Activated CD8-positive, alpha-beta memory T cell treated with anti-CD3 and anti-CD28 coated beads, Interleukin-2, amount 50 U/mL, for 4 hours (primary cell): ENCODE data around the gene TAPBP.
A peak's percentile ranks its signal among the peaks of the same experiment; 100 is the strongest.

Source experiments
- DNase-seq: peaks from one replicate; pipeline ENCODE4 v3.0.0-alpha.2; 2020

TAPBP gene

DNA sequence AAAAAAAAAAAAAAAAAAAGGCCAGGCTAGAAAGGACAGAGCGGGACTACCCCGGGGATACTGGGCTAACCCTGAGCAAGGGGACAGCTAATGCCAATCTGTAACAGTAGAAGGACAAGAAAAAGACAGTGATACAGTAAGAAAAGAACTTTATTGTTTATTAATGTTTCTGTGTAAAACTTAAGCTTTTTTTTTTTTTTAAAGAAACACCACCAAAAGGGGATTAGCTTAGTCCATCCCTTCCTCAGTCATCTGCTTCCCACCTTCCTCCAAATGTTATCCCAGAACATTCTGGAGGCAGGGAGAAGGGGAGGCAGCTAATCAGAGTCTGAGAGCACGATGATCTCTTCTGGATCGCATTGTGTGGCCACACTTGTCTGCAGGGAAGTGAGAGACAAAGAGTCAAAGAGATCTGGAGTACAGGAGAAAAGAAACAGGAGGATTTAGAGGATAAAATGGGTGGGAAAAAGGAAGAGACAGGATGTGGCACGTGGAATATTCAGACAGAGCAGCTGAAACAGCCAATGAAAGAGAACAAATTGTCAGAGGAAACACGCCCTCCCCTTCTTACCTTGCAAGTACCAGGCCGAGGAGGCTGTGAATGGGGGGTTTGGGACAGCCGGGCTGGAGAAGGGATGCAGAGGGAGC is 4.7 kb upstream of the TAPBP start:
- no peak for DNase-seq

DNA sequence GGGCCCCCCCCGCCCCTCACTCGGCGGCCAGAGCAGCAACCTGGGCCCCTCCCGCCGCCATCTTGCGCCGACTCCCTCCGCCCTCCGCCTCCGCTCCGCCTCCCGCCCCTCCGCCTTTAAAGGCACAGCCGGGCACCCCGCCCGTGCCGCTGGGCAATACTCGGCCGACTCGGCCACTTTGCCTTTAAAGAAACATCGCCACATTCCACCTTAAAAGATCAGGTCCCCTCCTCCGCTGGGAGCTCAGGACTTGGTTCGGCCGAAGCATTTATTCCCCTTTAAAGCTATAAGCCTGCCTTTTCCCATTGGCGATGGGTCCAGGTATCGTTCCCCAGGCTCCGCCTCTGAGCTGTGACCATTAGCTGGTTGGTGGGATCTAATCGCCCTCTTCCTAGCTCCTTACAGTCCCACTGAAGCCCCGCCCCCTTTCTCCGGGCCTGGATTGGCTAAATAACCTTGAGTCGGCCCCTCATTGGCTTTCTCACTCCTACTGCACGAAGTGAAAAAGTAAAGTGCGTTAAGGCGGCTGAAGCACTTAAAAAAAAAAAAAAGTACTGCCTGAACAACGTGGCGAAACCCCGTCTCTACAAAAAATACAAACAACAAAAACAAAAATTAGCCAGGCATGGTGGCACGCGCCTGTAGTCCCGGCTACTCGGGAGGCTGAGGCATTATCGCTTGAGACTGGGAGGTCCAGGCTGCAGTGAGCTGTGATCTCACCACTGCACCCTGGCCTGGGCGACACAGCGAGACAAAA is 4.0 kb upstream of the TAPBP start, which contains the start of gene ZBTB22:
TSS of gene ZBTB22 (minus strand) at position 76 of the 757 bp plus-strand sequence. CDS start 828 bp downstream, outside the sequence.
- peak; percentile 93 for DNase-seq

DNA sequence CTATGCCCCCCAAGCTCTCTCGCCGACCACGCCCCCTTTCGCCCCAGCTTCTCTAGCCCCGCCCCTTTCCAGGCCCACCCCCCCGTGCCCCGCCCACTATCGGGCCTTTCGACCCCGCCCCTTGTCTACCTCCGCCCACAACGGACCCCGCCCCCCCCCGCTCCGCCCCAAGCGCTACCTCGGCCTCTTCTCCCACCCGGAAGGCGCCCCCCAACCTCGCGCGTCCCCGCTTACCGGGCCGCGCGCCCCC is 3.5 kb upstream of the TAPBP start:
- DNase-seq, result no peak

DNA sequence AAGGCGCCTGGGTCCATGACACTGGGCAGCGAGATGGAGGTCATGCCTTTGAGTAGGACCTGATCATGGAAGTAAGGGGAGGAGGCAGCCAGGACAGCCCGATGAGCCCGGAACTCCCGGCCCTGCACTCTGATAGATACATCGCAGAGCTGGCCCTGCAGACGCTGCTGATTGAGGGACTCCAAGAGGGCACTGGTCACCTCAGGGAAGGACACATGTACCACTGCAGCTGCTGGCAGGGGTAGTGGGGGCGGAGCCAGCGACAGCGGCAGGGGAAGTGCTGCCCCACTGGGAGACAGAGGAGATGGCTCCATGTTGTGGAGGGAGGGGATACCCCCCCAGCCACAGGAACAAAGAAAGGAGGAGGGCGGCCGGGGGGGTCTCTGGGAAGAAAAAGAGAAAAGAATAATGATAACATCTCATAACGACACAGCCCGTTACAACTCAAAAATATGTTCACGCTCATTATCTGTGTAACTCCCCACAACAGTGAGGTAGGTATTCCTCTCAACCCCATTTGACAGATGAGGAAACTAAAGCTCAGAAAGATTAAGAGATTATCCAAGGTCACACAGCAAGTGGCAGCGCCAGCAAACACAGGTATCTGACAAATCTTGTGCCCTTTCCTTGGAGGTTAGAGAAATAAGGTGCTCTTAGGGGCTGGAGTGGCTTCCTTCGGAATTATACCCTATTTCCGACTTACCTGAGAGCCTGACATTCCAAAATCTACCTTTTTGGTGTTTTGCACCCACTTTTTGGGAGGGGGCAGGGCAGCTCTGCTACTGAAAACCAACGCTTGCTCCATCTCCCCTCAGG is 2.9 kb upstream of the TAPBP start:
- DNase-seq, result no peak

DNA sequence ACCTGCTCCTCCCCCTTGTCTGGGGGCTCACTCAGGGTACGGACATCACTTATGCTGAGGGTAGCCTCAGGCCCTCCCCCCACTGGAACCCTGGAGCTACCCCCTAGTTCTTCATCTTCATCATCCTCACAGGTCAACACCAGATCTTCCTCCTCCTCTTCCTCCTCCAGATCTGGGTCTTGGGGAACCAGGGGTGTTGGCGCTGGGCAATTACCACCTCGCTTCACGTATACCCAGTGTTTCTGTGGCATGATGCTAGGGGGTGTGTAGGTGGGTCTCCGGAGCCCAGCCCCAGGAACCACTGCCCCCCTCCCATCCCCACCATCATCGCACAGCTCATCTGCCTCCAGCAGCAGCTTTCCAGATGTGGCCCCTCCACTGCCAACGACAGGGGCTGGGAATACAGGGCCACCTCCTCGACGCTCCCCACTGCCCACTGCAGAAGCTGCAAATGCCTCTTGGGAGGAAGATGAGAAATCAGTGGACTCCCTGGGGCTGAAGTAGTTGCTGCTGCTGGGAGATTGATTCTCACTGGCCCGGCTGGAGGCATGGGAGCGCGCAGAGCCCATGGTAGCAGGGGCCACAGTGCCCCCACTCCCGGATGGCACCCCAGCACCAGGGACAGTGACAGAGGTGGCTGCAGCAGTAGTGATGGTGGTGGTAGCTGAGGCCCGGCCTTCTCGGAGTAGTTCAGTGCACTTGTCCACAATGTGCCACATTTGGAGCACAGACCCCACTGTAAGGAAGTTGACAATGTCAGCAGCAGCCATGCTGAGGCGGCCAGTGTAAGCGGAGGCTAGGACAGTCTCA is 2.1 kb upstream of the TAPBP start:
- no peak for DNase-seq

DNA sequence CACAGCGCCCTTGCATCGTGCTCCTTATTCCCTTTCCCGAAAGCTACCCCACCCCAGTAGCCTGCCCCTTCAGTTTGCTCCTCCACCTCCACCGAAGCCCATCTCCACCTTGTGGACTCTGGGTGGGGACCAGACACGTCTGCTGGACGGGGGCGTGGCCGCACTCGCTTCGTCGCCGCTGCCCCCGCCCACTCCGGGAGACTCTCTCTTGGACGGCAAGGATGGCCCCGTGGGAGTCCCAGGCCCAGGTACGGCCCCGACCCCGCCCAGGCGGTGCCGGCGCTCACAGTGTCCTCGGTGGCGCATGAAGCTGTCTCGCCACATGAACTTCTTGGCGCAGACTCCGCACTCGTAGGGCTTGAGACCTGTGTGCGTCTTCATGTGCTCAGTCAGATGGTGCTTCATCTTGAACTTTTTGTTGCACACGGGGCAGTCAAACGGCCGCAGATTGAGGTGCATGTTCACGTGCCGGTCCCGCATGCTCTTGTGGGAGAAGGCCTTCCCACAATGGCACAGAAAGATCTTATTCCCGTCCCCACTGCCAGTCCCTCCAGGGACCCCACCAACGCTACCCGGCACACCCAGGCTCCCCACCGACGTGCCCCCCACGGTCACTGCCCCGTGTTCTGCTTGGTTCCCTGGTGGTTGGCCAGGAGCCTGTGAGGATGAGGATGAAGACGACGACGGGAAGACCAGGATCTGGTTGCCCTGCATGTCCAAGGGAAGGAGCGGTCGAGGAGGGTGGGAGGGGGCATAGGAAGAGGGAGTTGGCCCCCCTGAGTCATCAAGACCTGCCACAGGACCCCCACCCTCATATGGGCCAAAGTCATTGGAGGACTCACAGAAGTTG is 1.3 kb upstream of the TAPBP start:
- DNase-seq, result peak; percentile 29

DNA sequence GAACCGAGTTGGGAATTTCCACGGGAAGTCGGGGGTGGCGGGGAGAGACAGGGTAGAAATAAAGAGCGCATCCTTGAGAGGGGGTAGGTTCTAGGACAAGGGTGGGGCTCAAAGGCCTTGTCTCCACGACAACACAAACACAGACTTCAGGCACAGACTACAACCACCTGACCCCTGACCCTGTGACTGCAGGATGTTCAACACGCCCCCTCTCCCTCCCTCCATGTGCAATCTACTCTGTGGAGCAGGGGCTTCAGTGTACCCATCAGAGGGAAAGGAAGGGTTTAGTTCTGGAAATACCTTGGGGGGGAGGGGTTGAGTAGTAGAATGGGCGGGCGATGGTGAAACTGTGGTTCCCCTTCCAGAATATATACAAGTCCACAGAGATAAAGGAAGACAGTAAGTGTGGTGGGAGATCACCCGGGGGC is 651 bp upstream of the TAPBP start:
- peak; percentile 57 for DNase-seq

DNA sequence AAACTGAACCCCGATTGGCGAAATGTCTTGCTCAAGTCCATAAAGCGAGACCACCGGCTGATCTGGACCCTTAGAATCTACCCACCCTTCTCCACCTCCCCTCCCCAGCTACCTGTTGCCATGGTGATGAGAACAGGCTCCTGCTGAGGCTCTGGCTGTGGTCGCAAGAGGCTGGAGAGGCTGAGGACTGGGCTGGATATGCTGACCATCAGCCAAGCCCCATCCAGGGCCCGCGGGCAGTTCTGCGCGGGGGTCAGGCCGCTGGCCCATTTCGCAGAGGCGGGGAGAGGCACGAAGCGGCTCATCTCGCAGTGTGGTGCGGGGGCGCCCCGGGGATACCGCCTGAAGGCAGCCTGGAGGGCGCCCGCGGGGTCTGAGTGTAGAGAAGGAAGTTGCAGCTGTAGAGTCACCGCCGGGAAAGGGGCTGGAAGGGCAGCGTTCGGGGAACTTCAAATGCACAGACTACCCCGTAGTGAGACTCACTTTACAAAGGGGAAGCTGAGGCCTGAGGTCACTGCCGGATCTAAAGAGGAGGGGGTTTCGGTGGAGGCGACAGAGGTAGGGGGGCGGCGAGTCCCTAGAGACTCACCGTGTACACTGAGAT is 671 bp downstream of the TAPBP start:
- peak; percentile 64 for DNase-seq

DNA sequence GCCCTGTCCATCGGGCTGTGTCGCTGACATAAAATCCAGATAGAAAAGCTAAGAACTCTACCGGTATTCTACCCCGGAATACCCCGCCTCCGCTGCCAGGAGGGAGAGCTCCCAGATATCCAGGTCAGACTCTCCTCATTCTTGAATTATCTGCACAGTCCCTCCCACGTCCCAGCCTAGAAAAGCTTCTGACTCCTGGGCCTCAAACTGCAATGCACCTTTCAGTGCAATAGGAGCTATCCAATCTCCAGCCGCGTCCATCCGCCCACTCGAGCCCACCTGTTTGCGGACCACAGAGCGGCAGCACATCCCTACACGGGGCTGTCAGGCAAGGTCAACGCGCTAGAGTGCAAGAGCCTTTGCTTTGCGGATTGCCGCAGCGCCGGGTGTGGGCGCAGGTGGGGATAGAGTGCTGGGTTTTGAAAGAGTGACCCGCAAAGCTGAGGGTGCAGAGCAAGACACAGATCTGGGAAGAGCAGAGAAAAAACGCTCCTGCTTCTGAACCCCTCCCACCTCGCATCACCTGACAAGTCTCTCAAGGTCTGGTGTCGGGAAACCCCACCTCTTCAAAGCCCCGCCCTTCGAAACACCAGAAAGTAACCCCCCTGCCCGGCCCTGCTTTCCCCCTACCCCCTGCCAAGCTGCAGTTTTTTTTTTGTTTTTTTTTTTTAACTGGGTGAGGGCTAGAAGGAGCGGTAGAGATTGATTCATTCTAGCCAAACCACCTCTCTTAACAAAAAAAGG is 1.3 kb downstream of the TAPBP start:
- DNase-seq, result peak; percentile 81

DNA sequence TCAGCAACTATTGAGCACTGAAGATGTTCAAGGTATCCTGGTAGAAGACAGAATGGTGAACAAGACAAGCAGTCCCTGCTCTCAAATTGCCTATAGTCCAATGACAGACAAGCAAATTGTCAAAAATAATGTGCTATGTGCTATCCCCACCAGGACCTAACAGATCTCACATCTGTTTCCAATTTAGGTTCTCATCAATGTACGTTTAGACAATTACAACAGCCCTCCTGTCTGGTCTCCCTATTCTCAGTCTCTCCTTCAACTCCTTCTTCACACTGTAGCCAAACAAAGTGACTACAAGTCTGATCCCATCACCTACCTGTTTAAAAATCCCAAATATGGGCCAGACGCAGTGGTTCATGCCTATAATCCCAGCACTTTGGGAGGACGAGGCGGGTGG is 7.5 kb downstream of the TAPBP start:
- DNase-seq, result no peak

DNA sequence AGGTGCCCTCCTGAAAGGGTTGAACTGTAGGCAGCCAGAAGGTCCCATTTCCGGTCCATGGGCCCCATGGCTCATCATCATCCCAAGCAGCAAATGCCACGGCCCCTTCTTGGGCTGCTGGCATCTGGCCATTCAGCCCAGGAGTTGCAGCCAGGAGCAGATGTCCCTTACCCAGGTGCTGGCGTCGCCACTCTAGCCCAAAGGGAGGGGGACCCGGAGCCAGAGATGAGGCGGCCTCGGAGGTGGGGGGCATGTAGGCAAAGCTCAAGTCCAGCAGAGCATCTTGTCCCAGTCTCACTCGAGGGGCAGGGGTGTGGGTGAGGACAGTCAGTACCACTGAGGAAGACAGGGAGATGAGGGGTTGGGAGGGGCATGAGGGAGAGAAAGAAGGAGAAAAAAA is 8.8 kb downstream of the TAPBP start:
- DNase-seq, result no peak

DNA sequence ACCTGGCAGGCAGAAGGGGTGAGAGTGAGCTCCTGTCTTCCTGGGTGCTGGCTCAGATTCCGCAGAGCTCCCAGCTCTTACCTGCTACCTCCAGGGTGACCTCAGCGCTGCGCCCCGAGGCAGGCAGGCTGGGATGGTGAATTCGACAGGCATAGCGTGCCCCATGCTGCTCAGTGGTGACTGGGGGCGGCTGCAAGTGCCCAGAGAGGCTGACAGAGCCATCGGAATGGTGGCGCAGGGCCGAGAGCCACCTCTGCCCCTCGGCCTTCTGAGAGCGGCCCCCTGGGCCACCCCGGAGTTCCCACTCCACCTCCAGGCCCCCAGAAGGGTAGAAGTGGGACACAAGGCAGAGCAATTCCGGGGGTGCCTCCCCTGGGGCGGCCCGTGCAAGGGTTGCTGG is 9.7 kb downstream of the TAPBP start:
- DNase-seq, result no peak

DNA sequence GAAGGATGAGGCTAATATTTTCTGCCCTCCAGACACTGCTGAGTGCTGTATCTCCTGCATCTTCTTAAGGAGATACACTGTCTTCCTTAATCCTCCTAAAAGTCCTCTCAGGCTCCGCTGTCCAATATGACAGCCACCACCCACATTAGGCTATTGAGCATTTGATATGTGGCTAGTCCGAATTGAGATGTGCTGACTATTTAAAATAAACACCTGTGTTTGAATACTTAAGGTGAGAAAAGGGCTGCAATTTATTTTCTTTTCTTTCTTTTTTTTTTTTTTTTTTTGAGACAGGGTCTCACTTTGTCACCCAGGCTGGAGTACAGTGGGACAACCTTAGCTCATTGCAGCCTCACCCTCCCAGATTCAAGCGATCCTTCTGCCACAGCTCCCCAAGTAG is 12.0 kb downstream of the TAPBP start:
- DNase-seq, result no peak

DNA sequence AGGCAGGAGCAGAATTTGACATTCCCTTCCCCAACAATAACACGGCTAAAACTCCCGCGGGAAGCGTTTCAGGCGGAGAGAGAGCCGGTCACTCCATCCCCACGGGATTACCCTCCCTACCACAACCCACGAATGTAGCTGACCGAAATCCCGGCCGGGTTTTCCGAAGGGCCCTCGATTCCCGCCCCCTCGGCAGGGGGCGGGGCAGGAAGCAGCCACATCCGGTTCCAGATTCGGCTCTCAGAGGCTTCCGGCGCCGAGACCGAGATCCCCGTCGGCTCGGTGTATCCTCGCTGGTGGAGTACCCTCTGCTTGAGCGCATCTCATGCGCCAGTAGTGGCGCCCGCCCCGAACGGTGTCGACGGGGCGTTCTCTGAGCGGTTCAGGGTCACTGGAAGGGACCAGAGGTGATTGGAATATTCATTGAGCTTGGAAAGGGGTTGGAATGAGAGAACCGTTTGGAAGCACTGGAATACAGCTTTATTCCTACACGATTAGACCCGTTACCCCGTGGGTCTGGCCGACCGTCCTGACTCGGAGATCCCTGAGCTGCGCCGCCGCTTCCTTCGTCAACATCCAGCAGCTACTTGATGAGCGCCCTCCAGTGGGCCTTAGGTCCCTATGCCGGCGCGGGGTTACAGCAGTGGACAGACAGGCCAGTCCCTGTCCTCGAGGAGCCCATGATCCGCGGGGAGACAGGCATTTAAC is 14.5 kb downstream of the TAPBP start:
- peak; percentile 91 for DNase-seq

DNA sequence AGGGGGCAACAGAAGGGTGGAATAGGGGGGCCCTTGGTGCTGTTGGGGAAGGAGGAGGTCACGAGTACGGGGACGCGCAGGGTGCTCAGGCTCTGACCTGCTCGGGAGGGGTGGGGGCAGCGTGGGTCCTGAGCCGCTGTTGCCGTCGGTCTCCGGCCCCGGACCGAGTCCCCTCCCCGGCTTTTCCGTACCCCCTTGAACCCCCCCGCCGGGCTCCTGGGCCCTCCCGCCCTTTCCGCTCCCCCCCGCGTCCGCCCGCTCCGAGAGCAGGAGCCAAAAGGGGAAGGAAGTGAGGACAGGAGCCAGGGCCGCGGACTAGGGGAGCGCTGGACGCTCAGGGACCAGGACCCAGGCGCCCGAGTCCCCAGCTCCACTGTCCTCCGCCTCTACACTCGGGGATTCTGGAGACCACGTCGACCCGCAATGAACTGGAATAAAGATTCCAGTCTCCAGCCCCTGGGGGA is 15.1 kb downstream of the TAPBP start, which contains the start of gene RGL2:
TSS of gene RGL2 (minus strand) at position 170 of the 464 bp plus-strand sequence. CDS start 332 bp downstream, outside the sequence.
- DNase-seq, result peak; percentile 59

DNA sequence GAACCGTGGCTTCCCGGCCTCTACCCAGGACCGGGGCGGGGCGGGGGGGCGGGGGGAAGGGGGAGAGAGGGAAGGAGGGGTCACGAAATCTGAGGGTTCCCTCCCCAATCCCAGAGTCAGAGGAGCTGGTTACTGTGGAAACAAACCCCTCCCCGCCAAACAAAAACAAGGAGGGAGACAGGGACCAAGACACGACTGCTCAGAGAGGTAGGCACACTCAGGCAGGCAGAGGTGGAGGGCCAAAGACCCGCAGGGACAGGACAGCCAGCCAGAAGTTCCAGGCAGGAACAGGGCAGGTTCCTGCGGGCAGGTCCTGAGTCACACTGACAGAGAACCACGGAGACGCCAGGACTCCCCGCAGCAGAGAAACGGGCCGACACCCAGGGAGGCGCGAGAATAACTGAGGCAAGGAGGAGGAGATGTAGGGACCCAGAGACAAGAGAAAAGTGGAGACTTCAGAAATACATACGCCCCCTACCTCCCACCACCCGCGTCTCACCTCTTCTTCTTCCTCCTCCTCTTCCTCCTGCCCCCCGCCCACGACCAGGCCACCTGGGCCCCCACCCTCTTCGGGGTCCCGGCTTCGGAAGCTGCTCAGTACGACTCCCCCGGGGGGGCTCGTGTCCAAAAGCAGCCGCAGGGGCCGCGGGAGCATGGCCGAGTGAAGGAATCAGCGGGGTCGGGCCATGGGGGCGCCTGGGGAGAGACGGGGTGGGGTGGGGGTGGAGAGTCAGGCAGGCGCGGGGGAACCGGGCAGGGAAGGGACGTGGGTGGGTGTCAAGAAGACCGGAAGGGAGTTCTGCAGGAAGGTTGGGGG is 15.7 kb downstream of the TAPBP start:
- peak; percentile 51 for DNase-seq

DNA sequence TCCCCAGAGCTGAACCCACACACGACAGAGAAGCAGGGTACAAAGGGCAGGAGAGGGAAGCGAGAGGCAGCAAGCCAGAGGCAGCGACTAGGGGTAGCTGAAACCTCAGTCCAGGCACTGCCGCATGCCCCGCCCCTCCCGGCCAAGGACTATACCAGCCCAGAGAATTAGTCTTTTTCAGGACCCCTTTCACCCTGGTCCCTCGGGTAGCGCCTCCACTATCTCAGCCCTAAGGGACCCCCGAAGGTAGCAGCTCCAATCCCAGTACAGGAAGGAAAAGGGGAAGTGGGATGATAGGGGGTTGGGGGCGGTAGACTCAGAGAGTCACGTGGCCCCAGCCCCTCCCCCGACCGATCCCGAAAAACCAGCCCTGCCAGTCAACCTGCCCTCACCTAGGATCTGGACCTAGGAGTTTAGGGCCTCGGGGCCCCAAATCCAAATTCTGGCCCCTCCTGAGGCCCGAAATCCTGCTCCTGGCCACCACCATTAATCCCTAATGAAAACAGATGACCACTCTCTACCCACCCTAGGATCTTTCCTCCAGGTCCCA is 16.4 kb downstream of the TAPBP start:
- no peak for DNase-seq

DNA sequence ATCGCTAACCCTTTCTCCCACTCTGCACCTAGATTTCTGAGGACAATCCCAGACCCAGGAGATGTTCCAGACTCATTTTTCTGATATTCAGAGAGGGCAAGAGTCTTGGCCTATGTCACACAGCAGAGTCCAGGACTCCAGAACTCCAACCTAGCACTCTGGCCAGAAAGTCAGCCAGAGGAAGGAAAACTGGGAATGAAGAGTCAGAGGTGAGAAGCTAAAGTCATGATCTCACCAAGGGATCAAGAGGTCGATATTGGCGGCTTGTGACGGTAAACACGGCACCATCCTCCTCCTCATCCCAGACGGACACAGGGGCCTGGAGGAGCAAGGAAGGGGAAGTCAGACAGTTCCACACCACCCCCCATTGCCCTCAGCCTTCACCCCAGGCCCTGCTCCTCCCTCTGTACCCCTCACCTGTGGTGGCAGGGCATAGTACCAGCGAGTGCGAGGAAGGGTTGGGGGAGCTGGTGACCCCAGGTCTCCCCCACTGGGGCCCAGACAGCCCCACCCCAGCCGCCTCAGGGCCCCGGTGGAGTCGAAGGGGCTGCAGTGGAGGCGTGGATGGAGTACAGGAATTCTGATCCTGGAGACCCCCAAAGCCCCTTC is 17.0 kb downstream of the TAPBP start:
- no peak for DNase-seq
